ENCODE data around the gene PRAME.

PRAME gene

DNA sequence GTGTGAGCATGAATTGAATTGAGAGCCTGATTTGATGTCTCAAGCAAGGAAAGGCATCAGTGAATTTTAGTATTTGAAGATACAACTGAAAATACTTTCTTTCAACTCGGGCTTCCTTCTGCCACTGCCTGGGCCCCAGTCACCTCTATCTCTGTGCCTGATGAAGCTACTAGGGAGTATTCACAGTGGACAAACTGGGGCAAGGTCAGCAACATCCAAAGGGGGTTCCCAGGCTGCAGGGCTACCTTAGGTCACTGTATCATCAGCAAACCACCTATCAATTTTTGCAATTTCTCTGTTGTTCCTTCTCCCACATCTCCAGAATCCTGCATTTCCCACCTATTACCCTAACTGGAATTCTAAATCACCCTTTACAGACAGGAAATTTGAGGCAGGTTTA is 10.2 kb downstream of the PRAME start:
- TF ChIP-seq GLIS3 (CRISPR knock-in tag; IDR thresholded peaks at IDR 0.05): no peak
- TF ChIP-seq, protein P1, sequence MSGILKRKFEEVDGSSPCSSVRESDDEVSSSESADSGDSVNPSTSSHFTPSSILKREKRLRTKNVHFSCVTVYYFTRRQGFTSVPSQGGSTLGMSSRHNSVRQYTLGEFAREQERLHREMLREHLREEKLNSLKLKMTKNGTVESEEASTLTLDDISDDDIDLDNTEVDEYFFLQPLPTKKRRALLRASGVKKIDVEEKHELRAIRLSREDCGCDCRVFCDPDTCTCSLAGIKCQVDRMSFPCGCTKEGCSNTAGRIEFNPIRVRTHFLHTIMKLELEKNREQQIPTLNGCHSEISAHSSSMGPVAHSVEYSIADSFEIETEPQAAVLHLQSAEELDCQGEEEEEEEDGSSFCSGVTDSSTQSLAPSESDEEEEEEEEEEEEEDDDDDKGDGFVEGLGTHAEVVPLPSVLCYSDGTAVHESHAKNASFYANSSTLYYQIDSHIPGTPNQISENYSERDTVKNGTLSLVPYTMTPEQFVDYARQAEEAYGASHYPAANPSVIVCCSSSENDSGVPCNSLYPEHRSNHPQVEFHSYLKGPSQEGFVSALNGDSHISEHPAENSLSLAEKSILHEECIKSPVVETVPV (CRISPR knock-in tag; IDR thresholded peaks at IDR 0.05): no peak
- TF ChIP-seq RARB (CRISPR knock-in tag; IDR thresholded peaks at IDR 0.05): no peak
- no peak for TF ChIP-seq ARNTL (CRISPR knock-in tag; IDR thresholded peaks at IDR 0.05; ENCODE audit: borderline replicate concordance, low read depth)
- no peak for TF ChIP-seq PPARA (CRISPR knock-in tag; IDR thresholded peaks at IDR 0.05; ENCODE audit: borderline replicate concordance)
- no peak for TF ChIP-seq ZFP30 (CRISPR knock-in tag; IDR thresholded peaks at IDR 0.05)
- no peak for TF ChIP-seq CSDC2 (CRISPR knock-in tag; IDR thresholded peaks at IDR 0.05)
- TF ChIP-seq TOX (CRISPR knock-in tag; IDR thresholded peaks at IDR 0.05; ENCODE audit: borderline replicate concordance): no peak
- TF ChIP-seq ZNF565 (CRISPR knock-in tag; conservative IDR thresholded peaks at IDR 0.05; ENCODE audit: low read depth): no peak

DNA sequence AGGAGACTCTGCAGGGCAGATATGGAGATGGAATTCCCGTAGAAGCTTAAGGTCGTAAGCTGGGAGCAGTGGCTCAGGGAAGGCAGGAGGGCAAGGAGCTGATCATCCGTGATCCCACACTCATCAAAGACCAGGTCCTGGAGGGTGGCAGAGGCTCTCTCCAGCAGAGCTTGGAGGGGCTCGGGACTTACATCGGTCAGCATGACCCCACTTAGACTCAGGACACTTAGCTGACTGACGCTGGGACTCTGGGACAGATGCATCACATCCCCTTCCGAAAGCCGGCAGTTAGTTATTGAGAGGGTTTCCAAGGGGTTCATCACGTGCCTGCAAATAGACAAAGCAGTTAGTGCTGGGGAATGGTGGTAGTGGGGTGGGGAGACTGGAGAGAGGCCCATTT is 10.7 kb downstream of the PRAME start:
- ATAC-seq: no peak
- no peak for TF ChIP-seq ZFP30 (CRISPR knock-in tag; IDR thresholded peaks at IDR 0.05)
- TF ChIP-seq CSDC2 (CRISPR knock-in tag; IDR thresholded peaks at IDR 0.05): no peak
- no peak for TF ChIP-seq GLIS3 (CRISPR knock-in tag; IDR thresholded peaks at IDR 0.05)
- TF ChIP-seq, protein P2, sequence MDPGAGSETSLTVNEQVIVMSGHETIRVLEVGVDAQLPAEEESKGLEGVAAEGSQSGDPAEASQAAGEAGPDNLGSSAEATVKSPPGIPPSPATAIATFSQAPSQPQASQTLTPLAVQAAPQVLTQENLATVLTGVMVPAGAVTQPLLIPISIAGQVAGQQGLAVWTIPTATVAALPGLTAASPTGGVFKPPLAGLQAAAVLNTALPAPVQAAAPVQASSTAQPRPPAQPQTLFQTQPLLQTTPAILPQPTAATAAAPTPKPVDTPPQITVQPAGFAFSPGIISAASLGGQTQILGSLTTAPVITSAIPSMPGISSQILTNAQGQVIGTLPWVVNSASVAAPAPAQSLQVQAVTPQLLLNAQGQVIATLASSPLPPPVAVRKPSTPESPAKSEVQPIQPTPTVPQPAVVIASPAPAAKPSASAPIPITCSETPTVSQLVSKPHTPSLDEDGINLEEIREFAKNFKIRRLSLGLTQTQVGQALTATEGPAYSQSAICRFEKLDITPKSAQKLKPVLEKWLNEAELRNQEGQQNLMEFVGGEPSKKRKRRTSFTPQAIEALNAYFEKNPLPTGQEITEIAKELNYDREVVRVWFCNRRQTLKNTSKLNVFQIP (CRISPR knock-in tag; IDR thresholded peaks at IDR 0.05; ENCODE audit: borderline replicate concordance, low read depth): no peak
- TF ChIP-seq ZNF8 (CRISPR knock-in tag; IDR thresholded peaks at IDR 0.05): no peak
- TF ChIP-seq TCF4 (CRISPR knock-in tag; IDR thresholded peaks at IDR 0.05; ENCODE audit: borderline replicate concordance): no peak
- TF ChIP-seq ZC3H10 (CRISPR knock-in tag; IDR thresholded peaks at IDR 0.05): no peak
- no peak for TF ChIP-seq ESRRG (CRISPR knock-in tag; IDR thresholded peaks at IDR 0.05)
- TF ChIP-seq SNAI2 (CRISPR knock-in tag; IDR thresholded peaks at IDR 0.05): no peak
- no peak for TF ChIP-seq BACH2 (CRISPR knock-in tag; IDR thresholded peaks at IDR 0.05; ENCODE audit: borderline replicate concordance)
- no peak for TF ChIP-seq OSR1 (CRISPR knock-in tag; IDR thresholded peaks at IDR 0.05)
- no peak for TF ChIP-seq RARB (CRISPR knock-in tag; IDR thresholded peaks at IDR 0.05)
- TF ChIP-seq ZFP3 (CRISPR knock-in tag; IDR thresholded peaks at IDR 0.05): no peak
- TF ChIP-seq, protein P1 (CRISPR knock-in tag; IDR thresholded peaks at IDR 0.05): no peak

More for the DNA sequence above, 10.2 kb downstream of the PRAME start:
- ATAC-seq: no peak

DNA sequence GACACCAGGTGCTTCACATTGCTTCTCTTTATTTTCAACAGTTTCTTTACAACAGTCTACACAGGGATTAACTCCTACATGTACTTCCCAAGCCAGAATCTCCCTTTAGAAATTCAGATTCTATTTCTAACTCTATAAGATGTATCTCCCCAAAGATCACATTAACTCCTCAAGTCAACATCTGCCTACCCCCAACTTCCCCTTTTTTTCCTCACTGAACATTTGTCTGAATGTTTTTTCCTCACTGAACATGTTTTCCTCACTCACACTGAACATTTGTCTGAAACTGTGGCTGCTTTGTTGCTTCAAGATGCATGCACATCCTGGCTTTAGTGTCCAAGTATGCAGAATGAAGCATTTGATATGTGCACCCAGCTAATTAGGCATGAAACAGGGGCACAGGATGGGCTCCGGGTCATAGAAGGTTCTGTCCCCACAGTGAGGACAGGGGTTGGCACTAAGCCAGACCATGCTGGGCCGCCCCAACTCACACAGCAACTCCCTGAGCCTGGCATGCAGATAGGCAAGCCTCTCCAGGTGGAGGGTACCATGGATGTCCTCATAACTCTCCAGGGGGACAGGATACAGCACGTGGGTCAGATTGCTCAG is 11.3 kb downstream of the PRAME start:
- TF ChIP-seq GLIS3 (CRISPR knock-in tag; IDR thresholded peaks at IDR 0.05) (no peak), PPARA (CRISPR knock-in tag; IDR thresholded peaks at IDR 0.05; ENCODE audit: borderline replicate concordance) (no peak), OSR1 (CRISPR knock-in tag; IDR thresholded peaks at IDR 0.05) (no peak), TCF4 (CRISPR knock-in tag; IDR thresholded peaks at IDR 0.05; ENCODE audit: borderline replicate concordance) (no peak), ZFP3 (CRISPR knock-in tag; IDR thresholded peaks at IDR 0.05) (no peak), ESRRG (CRISPR knock-in tag; IDR thresholded peaks at IDR 0.05) (no peak), SNAI2 (CRISPR knock-in tag; IDR thresholded peaks at IDR 0.05) (no peak), ZNF8 (CRISPR knock-in tag; IDR thresholded peaks at IDR 0.05) (no peak), RARB (CRISPR knock-in tag; IDR thresholded peaks at IDR 0.05) (no peak), ZFP30 (CRISPR knock-in tag; IDR thresholded peaks at IDR 0.05) (no peak), TOX (CRISPR knock-in tag; IDR thresholded peaks at IDR 0.05; ENCODE audit: borderline replicate concordance) (no peak)
- TF ChIP-seq, protein P1 (CRISPR knock-in tag; IDR thresholded peaks at IDR 0.05): no peak
- TF ChIP-seq, protein P2 (CRISPR knock-in tag; IDR thresholded peaks at IDR 0.05; ENCODE audit: borderline replicate concordance, low read depth): no peak
- TF ChIP-seq, protein P3, sequence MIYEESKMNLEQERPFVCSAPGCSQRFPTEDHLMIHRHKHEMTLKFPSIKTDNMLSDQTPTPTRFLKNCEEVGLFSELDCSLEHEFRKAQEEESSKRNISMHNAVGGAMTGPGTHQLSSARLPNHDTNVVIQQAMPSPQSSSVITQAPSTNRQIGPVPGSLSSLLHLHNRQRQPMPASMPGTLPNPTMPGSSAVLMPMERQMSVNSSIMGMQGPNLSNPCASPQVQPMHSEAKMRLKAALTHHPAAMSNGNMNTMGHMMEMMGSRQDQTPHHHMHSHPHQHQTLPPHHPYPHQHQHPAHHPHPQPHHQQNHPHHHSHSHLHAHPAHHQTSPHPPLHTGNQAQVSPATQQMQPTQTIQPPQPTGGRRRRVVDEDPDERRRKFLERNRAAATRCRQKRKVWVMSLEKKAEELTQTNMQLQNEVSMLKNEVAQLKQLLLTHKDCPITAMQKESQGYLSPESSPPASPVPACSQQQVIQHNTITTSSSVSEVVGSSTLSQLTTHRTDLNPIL (CRISPR knock-in tag; IDR thresholded peaks at IDR 0.05; ENCODE audit: low read depth): no peak
- ATAC-seq: no peak
